Dedifferentiated amniotic fluid mesenchymal stem cell (primary cell): ENCODE measurements around the gene SYCE3.

Source experiments
- DNase-seq: peaks from one replicate; pipeline ENCODE4 v3.0.0-alpha.2; 2016; ENCODE audit errors: extremely low spot score

The SYCE3 gene

DNA sequence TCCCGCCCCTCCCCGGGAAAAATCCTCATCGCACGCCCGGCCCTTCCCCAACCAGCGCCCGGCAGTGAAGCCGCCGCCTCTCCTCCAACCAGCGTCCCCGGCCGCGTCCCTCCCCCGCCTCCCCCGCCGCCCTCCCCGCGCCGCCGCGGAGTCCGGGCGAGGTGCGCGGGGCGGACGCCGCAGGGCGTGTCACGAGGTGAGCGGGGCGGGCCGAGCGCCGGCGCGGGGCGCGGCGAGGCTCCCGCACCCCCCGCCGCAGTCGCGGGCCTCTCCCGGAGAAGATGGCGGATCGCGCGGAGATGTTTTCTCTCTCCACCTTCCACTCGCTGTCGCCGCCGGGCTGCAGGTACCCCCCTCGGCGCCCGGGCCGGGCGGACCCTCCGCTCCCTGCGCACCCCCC is 37.8 kb upstream of the SYCE3 start, which contains the start of gene MAPK8IP2:
MAPK8IP2 (plus strand) TSS at position 256 of the 400 bp plus-strand sequence; CDS start at position 282, 26 bp downstream.
- DNase-seq = no peak

DNA sequence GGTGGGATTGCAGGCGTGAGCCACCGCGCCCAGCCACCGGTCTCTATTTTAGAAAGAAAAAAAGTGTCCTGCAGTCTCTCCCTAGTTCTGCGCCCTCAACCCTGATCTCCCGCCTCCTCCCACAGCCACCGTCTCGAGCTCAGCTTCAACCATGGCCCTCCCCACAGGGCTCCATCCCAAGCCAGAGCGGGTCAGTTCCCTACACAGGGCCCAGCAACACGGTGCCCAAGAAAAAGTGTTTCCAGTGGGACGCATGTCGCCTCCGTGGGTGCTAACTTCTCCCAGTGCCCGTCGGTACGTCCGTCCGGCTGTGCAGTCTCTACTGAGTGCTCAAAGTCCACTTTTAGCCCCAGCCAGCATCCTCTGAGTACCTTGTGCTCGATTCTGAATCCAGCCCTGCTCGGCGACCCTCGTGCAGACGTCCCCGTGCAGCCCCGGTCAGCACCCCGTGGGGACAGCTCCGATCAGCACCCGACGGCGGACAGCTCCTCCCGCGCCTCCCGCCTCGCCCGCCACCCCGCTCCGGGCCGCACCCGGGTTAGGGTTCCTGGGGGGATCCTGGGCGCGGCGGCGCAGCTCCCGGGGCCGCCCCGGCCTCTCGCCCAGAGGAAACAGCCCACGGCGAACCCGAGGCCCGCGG is 37.2 kb upstream of the SYCE3 start:
- no peak for DNase-seq

DNA sequence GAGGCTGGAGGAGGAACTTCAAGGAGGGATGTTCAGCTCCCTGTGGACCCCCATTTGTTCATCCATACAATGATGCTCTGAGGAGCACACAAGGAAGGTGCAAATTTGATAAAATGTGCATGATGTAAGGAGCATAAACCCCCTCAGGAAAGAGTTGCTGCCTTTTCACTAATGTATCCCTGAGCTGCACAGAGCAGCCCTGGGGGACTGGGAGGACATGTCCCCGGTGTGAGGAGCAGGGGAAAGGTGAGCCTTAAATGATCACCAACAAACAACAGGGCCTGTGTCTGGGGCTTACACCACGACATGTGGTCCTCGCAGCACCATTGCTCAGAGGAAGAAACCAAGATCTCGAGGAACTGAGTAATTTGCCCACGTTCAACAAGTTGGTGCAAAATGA is 34.4 kb upstream of the SYCE3 start:
- no peak for DNase-seq

DNA sequence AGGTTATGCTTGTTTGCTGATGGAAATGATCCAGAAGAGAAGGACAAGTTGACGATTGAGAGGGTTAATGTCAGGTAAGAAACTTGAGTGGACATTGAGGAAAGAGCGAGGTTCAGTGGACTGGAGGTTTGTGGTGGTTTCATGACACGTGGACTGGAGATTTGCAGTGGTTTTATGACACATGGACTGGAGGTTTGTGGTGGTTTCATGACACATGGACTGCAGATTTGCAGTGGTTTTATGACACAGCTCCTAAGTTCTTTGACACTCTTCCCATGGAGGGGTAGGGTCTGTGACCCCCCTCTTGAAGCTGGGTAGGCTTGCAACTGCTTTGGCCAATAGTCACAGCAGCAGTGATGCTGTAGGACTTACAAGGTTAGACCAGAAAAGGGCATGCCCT is 32.5 kb upstream of the SYCE3 start:
- no peak for DNase-seq

DNA sequence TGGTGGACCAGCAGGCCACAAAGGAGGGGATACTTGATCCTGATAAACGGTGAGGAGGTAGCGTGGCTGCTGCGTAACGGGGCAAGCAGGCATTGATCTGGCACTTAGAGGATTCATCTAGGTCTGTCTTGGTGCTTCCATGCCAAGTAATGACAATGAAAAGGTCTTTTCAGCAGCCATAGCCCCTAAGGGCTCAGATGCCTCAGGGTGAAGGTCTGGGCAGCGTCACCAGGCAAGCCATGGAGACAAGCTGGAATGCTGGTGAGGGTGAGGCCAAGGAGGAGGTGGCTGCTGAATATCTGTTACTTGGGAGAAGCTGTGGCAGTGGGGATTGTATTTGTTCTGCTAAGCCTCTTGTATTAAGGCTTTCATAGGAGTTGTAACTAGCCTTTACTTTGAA is 24.7 kb upstream of the SYCE3 start:
- no peak for DNase-seq

DNA sequence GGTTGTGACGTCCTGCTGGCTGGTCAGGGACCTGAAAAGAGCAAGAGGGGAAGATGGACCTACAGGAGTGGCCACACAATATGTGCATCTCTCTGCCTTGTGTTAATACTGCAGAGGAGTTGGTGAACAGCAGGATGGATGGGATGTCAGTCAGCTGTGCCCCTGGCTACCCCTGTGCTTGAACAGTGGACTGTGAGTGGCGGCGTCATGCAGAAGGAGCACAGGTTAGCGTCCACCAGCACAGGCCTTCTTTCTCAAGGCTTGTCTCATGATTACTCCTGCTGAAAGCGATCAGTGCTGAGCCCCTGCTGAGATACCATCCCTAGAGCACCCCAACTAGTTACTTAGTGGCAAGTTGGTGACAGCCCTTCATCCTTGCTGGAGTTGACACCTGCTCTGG is 23.7 kb upstream of the SYCE3 start:
- no peak for DNase-seq

DNA sequence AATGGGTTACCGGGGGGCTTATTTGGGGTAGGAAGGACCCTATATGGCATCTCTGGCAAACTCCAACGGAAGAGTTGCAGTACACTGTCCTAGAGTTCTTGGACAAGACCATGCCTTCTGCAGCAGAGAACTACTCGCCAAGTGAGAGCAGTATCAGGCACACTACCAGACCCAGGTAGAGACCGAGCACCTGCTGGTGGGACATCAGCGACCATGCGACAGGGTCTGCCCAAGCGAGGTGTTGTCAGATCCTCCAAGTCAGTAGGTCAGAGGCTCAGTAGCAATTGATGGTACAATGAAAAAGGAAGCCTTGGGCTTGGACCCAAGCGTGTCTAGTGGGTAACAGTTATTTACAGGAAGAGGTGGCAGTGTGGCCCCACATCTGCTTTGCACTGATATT is 23.1 kb upstream of the SYCE3 start:
- no peak for DNase-seq

DNA sequence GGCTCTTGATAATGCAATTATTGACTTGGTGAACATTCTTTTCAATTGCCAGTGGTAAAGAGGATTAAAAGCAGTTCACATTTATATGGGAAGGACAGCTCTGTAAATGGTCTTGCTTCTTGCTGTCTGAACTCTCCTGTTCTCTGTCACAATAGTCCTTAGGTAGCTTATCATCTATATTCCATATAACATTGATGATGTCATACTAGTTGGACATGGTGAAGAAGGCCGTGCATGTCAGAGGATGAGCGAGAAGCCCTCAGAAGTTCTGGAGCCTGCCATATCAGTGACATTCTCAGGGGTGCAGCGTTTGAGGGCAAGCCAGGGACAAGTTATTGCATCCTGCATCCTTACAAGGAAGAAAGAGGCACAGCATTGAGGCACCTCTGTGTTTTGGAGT is 22.5 kb upstream of the SYCE3 start:
- no peak for DNase-seq

DNA sequence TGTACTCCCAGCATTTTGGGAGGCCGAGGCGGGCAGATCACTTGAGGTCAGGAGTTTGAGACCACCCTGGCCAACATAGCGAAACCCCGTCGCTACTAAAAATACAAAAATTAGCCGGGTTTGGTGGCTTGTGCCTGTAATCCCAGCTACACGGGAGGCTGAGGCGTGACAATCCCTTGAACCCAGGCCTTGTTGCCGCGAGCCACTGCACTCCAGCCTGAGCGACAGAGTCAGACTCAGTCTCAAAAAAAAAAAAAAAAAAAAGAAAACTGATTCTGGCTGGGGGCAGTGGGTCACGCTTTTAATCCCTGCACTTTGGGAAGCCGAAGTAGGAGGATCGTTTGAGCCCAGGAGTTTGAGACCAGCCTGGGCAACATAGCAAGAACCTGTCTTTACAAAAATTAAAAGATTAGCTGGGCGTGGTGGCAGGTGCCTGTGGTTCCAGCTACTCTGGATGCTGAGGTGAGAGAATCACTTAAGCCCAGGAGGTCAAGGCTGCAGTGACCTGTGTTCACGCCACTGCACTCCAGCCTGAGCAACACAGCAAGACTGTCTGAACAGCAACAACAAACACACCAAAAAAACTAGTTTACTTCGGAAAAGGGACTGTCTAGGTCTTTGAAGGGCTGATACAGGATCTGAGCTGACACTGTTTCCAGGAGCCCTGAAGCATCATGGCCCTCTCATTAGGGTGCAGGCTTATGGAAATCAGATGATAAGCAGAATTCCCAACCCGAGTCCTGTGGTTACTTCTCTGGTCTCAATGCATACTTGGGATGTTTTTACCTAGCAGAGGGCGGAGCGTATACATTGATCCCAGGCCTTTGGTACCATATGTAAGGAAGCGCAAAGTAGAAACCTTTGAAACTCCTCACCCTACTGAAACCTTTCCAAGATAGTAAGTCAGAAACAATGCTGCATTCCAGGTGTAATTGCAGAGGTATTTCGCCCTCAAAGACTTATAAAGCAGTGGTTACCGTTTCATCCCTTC is 21.7 kb upstream of the SYCE3 start:
- no peak for DNase-seq

DNA sequence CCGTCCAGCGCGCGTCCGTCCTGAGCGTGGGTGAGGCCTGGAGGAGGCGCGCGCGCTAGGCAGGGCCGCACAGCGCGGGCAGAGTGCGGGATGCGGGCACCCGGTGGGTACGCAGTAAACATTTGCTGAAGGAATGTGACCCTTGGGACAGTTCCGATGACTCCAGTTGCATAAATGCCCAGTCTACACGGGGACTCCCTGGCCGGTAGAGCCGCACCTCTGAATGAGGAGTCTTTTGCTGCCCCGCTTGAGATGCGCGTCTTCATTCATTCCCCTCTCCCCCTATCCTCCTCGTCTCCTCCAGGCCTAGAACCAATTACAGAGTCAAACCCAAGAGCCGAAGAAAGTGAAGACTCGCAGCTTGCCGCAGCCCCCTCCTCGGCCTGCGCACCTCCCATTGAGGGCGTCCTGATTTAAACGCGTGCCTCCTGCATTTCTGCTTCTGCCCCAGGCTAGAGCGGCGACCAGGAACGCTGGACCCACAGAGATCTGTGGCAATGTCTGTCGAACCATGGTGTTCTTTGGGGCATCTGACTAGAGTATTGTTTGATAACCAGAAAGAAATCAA is 20.7 kb upstream of the SYCE3 start:
- no peak for DNase-seq

DNA sequence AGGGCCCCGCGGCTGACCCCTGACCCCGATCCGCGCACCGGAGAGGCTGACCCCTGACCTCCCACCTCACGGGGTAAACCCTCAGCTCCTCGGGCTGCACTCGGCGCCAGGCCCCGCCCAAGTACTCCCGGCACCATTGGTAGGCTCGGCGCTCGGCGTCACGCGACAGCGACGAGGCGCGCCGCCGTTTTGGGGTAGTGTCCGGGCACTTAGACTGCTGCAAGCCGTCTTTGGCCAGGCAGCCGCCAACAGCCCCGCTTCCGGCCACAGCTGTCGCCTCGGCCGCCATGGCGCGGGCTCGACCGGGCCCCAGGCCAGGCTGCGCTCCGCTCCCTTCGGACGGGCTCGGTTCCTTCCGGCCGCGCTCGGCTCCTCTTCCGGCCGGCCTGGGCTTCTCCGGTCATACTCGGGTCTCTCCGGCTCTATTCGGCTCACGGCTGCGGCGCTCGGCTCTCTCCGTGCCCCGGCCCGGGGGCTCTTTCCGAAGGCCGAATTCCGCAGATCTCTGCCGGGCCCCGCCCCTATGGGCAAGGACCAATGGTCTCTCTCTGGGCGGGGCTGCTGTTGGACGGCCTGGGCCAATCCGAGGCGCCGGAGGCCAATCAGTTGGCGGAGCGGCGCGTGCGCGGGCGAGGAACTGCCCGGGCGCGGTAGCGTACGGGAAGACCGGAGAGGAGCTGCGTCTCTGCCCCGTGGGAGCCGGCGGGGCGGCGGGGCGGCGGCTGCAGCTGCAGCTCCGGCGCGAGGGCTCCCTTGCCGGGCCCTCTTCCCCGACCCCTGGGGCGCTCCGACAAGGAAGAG is 20.0 kb upstream of the SYCE3 start, which contains the start of gene CHKB:
CHKB (minus strand) TSS at position 357 of the 801 bp plus-strand sequence; CDS start at position 289, 68 bp downstream.
- DNase-seq = peak; percentile 99

DNA sequence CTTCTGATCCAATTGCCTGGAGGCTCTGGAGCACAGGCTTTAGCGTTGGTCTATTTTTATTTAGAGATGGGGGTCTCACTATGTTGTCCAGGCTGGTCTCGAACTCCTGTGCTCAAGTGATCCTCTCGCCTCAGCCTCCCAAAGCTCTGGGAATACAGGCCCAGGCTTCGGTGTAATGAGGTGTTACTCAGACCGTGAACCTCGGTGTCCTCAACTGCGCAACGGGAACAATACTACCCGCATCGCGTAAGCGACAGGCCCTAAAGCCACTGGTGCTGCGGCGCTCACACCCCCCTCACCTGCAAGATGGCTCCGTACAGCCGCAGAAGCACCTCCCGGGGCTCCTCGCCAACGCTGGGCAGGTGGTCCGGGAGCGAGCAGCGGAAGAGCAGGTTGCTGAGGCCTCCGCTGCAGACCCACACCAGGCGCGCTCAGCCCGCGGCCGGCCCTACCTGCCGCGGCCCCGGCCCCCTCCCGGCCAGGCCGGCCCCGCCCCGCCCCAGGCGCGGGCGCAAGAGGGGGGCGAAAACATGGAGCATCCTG is 19.3 kb upstream of the SYCE3 start:
- DNase-seq = no peak

DNA sequence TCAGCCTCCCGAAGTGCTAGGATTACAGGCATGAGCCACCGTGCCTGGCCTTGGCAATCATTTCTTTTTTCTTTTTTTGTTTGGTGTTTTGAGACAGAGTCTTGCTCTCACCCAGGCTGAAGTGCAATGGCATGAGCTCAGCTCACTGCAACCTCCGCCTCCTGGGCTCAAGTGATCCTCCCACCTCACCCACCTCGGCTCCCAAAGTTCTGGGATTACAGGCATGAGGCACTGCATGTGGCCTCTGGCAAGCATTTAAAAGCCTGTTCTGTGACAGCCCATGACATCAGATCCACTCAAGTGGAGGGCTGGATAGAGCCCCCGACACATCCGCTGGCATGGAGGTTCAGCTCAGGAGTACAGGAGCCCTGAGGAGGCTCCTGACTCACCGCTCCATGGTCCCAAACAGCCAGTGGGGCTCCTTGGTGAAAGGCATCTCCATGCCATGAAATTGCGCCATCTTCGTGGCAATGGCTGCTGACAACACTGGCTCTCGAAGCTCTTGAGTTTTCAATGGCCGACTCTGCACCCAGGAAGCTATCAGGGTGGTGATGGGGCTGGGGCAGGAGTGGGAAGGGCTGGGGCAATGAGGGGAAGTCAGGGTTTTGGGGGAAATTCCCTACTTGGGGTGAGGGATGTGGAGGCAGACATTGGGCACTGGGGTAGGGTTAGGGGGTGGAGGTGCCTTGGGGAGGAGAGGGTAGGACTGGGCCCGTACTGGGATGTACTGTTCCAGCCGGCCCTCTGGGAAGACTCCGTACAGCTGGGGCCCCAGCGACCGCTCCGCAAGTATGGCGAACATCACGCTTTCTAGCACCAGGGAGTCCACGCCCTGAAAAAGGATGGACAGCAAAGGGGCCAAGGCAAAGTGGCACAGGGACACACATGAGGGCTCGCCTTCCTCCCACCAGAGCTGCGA is 18.6 kb upstream of the SYCE3 start:
- DNase-seq = no peak

DNA sequence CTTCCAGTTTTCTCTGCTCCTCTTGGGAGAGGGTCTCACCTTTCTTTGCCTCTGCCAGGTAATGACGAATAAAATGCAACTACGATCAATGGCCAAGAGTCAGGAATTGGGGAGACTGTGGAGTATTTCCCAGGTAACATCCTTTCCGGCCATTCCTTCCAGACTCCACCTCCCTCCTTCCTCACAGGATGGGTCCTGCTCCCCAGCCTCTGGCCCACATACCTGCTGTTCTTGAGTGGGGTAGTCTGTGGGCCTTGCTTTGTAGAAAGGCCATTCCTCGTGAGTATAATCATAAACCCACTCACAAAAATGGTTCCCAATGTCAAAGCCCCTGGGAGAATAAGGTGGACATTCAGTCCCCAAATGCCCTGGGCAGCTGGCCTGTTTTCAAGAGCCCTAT is 17.0 kb upstream of the SYCE3 start:
- no peak for DNase-seq

DNA sequence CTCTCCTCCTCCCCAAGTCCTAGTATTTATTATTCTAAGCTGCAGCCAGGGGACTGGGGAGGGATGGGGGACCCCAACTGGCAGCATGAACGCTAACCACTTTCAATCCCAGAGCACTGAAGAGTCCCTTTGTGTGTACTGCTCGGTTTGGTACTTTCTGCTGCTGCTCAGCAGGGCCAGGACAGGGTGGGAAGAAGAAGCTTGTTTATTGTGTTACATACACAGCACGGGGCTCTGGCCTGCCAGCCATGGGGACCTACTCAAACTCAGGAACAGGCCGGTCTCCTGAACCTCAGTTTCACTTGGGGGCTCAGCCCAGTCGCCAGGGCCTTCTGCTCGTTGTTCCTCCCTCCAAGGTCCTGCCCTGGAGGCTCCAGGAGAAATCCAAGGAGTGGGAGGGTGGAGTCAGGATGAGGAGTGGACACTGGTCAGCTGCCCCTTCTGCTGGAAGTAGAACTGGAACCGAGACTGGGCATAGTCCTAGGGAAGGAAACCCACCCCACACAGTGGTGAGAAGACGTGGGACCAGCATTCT is 16.1 kb upstream of the SYCE3 start:
- DNase-seq = no peak

DNA sequence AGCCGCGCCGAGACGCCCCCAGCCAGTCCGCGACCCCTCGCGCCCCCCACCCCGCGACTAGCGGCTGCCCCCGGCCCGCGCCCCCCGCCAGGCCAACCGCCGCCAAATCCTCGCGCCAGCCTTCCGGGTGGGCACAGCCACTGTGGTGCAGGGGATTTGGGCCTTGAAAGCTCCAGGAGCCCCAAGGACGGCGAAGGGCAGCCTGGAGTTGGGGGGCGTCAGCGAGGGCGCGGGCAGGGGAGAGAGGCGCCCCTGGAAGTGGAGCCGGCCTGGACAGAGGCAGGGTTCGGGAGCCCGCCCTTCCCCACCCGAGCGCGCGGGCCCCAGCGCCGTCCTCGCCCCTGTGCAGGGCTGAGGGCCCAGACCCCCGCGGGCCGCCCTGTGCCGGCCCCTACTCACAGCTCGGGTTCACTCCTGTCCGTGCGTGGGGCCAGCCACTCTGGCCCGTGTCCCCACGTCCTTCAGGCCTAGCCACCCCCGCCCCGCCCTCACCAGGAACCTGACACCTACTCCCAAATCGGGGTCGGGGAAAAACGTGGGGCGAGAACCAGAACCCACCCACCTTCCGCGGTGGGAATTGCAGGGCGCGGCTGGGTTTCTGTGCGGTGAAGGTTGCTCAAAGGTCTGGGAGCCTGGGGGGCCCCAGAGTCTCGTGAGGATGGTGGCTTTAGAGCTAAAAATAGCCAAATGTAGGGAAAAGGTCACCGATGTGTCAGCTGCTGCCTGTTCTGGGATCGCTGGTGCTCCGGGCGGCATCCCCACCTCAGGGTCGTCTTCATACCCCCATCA is 15.5 kb upstream of the SYCE3 start, which contains the start of gene CPT1B:
CPT1B (minus strand) TSS at position 441 of the 789 bp plus-strand sequence. CDS start 512 bp downstream, outside the sequence.
- no peak for DNase-seq

DNA sequence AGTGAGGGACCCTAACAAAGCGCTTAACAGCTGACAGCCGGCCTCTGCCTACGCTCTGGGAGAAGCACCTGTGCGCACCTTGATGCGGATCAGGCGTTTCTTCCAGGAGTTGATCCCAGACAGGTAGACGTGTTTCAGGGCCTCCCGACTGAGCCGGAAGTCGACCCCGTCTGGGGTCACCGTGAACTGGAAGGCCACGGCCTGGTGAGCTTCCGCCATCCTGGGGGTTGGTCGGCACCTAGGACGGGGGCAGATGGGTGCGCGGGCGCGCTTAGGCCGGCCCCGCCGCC is 14.9 kb upstream of the SYCE3 start:
- DNase-seq = no peak

DNA sequence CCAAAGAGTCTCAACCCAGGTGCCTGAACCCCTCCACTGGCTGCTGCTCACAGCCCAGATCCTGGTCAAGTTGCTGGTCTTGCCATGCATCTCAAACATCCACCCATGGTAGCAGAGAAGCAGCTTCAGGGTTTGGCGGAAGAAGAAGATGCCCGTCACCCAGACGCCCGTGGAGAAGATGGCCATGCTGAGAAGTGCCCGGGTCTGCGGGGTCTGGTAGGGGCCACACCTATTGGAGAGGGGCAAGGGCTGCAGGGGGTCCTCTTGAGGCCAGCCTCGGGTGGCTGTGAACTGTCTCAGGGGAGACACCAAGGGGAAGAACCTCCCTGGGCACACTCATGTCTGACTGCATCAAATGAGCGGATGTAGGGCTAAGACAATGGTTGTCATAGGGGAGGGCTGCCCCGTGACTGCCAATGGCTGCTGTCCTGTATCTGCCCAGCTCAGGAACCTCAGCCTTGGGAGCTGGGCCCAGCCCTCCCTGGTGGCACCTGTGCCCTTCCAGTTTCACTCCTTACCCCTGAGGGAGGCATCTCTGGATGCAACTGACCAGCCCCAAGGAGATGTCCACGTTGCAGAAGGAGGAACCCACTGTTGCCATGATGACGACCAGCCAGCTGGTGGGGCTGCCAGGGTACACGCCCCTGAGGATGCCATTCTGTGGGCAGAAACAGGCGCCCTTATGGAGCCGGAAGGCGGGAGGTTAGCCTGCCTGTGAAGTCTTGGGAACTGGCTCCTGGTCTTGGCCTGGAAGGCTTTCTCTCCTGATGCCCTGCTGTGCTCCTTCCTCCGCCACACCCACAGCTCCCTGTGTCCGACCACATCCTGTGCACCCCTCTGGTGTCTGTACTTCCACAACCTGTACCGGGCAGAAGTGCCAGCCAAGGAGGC is 14.3 kb upstream of the SYCE3 start:
- DNase-seq = no peak
